Prostate gland (tissue), 2 donors: ENCODE results near the gene DRC1. TPM values are rescaled to one million over a fixed set of nuclear protein-coding genes. Genes with fewer than 3 reads are reported as not detected.

Experiments used
- DNase-seq: peaks from one replicate; pipeline ENCODE4 v3.0.0-alpha.2; 2019; ENCODE audit warnings: low spot score
- H3K27ac ChIP-seq, 2 donors: fragments of 200-600 bp; sonication (generic); 2 replicates each; pipeline ENCODE4 v1.5.1; 2017 to 2019
- H3K27me3 ChIP-seq: fragments of 200-600 bp; sonication (generic); replicated peaks from 2 replicates; pipeline ENCODE4 v1.5.1; 2019; ENCODE audit not compliant: insufficient read depth
- H3K36me3 ChIP-seq, 2 donors: fragments of 200-600 bp; sonication (generic); 1 replicate in 1 of 2; 2 replicates in 1 of 2; pipeline versions ENCODE4 v1.5.1 to v1.8.1; 2017 to 2019
- H3K4me1 ChIP-seq: fragments of 200-600 bp; sonication (generic); replicated peaks from 2 replicates; pipeline ENCODE4 v1.5.1; 2019
- H3K4me3 ChIP-seq, 2 donors: fragments of 200-600 bp; sonication (generic); 2 replicates each; pipeline ENCODE4 v1.5.1; 2017 to 2019
- H3K9me3 ChIP-seq: fragments of 200-600 bp; sonication (generic); 2 replicates; pipeline ENCODE4 v1.5.1; 2017
- POLR2A ChIP-seq: fragments of 450-650 bp; IDR thresholded peaks from one replicate; pipeline ENCODE4 v1.6.1; 2016; ENCODE audit warnings: antibody characterized with exemption, mild to moderate bottlenecking
- POLR2AphosphoS5 ChIP-seq: sonication (generic); formaldehyde crosslinking; IDR thresholded peaks from one replicate; pipeline ENCODE4 v1.6.1; 2017; ENCODE audit warnings: antibody characterized with exemption
- WGBS: methylation state at CpG from one replicate; pipeline ENCODE4 v1.1.5; 2018; 5-methylcytosine and 5-hydroxymethylcytosine counted together
- intact Hi-C: fragments of 100-400 bp; cut with DNase I; formaldehyde crosslinking; loops from one replicate; pipeline ENCODE4 v1.14.2; 2022
- total RNA-seq, 2 donors: library from RNA; depleted of rRNA; stranded (reverse); fragments of >200 nt; gene quantifications; one replicate each; pipeline ENCODE4 v1.1.0, GENCODE V29; 2016
- TF ChIP-seq, protein P1 (sequence below), 4 experiments: fragments of 200-600 bp in 2 of 4; fragments of 450-650 bp in 2 of 4; sonication (generic) in 2 of 4; IDR thresholded peaks; 1 replicate in 3 of 4; 2 replicates in 1 of 4; pipeline ENCODE4 v1.5.1; 2016 to 2019; ENCODE audit warnings: antibody characterized with exemption in 4 of 4, mild to moderate bottlenecking in 2 of 4, moderate library complexity in 2 of 4

DRC1 gene
- total RNA-seq, 2 donors from 2014 or later = 3.8 TPM; not detected in 1

DNA sequence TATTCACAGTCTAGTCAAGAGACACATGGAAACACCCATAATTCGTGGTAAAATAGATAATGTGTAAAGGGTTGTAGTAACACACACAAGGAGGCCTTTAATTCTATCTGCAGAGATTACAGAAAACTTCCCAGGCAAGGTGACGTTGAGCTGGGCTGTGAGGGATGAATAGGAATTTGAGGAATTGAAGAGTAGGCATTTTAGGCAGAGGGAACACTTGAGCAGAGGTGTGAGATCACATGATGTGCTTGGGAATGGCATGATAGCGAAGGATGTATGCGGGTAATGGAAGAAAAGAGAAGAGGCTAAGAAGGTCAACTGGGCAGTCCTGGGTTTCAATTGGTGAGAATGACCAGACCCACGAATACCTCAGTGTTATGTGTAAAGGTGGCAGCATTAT, 20.2 kb downstream of the DRC1 start:
- intact Hi-C loops = no loop called here
- Histone ChIP-seq H3K36me3 (no peaks in the 10 kb centered on the region), H3K4me1 (no peaks in the 10 kb centered on the region), H3K27me3 (no peaks in the 10 kb centered on the region), H3K4me3 (no peak overlapping the region), H3K27ac (no peak overlapping the region), H3K9me3 (no peaks in the 10 kb centered on the region)
- no peak for DNase-seq
- TF ChIP-seq POLR2A (no peak), POLR2AphosphoS5 (no peak)
- TF ChIP-seq, protein P1, sequence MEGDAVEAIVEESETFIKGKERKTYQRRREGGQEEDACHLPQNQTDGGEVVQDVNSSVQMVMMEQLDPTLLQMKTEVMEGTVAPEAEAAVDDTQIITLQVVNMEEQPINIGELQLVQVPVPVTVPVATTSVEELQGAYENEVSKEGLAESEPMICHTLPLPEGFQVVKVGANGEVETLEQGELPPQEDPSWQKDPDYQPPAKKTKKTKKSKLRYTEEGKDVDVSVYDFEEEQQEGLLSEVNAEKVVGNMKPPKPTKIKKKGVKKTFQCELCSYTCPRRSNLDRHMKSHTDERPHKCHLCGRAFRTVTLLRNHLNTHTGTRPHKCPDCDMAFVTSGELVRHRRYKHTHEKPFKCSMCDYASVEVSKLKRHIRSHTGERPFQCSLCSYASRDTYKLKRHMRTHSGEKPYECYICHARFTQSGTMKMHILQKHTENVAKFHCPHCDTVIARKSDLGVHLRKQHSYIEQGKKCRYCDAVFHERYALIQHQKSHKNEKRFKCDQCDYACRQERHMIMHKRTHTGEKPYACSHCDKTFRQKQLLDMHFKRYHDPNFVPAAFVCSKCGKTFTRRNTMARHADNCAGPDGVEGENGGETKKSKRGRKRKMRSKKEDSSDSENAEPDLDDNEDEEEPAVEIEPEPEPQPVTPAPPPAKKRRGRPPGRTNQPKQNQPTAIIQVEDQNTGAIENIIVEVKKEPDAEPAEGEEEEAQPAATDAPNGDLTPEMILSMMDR (IDR thresholded peaks at IDR 0.05) = no peak
- 90% methylated on average over 5 of the region's 5 CpGs for WGBS

GRCh38 chr2:26422947-26423629, 21.4 kb downstream of the DRC1 start:
- WGBS = 62% methylated on average over 9 of the region's 9 CpGs
- Histone ChIP-seq H3K4me1 (no peaks in the 10 kb centered on the region), H3K9me3 (no peaks in the 10 kb centered on the region), H3K27ac (no peak overlapping the region), H3K4me3 (no peak overlapping the region), H3K27me3 (no peaks in the 10 kb centered on the region), H3K36me3 (no peaks in the 10 kb centered on the region)
- TF ChIP-seq POLR2AphosphoS5 (no peak), POLR2A (no peak)
- TF ChIP-seq, protein P1 (IDR thresholded peaks at IDR 0.05) = no peak
- no peak for DNase-seq
- intact Hi-C loops = no loop called here

GRCh38 chr2:26423750-26424149, 22.0 kb downstream of the DRC1 start:
- DNase-seq = no peak
- no peak overlapping the region for H3K4me3 ChIP-seq
- H3K9me3 ChIP-seq = no peaks in the 10 kb centered on the region
- H3K27me3 ChIP-seq = no peaks in the 10 kb centered on the region
- no peak overlapping the region for H3K27ac ChIP-seq
- WGBS = 78% methylated on average over 9 of the region's 9 CpGs
- no peaks in the 10 kb centered on the region for H3K4me1 ChIP-seq
- H3K36me3 ChIP-seq = no peaks in the 10 kb centered on the region
- intact Hi-C loops = no loop called here
- TF ChIP-seq POLR2A (no peak), POLR2AphosphoS5 (no peak)
- TF ChIP-seq, protein P1 (IDR thresholded peaks at IDR 0.05) = no peak

DNA sequence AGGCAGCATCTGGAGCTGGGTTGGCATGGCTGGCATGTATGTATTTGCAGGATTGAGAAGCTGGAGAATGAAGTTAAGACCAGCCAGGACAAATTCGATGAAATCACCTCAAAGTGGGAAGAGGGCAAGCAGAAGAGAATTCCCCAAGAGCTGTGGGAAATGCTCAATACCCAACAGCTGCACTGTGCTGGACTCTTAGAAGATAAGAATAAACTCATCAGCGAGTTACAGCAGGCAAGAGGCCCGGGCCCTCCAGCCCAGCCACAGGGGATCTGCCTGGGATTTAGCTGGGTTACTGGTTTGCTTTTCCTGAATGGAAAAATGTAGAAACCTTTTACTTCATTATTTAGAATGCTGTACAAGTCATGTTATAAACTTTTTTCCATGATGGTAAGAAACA, 22.5 kb downstream of the DRC1 start:
- TF ChIP-seq POLR2AphosphoS5 (no peak), POLR2A (no peak)
- TF ChIP-seq, protein P1 (IDR thresholded peaks at IDR 0.05) = no peak
- Histone ChIP-seq H3K27me3 (no peaks in the 10 kb centered on the region), H3K4me3 (no peak overlapping the region), H3K4me1 (no peaks in the 10 kb centered on the region), H3K27ac (no peak overlapping the region), H3K9me3 (no peaks in the 10 kb centered on the region), H3K36me3 (no peaks in the 10 kb centered on the region)
- intact Hi-C loops = no loop called here
- WGBS = 65% methylated on average over 3 of the region's 3 CpGs
- no peak for DNase-seq

DNA sequence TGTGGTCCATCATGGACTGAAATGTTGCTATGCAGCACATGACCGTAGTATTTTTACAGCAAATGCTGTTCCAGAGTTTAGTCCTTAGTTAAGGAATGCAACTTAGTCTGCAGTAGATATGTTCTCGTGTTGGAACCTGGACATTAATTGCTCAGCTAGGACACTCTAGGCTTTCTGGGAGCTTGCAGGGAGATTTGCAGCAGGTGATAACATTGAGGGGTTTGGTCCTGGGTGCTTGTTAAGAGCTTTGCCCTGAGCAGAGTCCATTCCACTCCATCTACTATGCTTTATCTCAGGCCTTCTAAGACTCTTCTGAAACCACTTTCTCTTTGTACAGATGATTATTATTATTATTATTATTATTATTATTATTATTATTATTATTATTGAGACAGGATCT, 27.1 kb downstream of the DRC1 start:
- no peak for DNase-seq
- H3K27ac ChIP-seq = no peak overlapping the region
- H3K36me3 ChIP-seq = no peaks in the 10 kb centered on the region
- 88% methylated on average over 2 of the region's 2 CpGs for WGBS
- H3K4me1 ChIP-seq = no peaks in the 10 kb centered on the region
- H3K4me3 ChIP-seq = no peak overlapping the region
- H3K27me3 ChIP-seq = no peaks in the 10 kb centered on the region
- TF ChIP-seq, protein P1 (IDR thresholded peaks at IDR 0.05) = no peak
- TF ChIP-seq POLR2AphosphoS5 (no peak), POLR2A (no peak)
- intact Hi-C loops = no loop called here
- H3K9me3 ChIP-seq = no peaks in the 10 kb centered on the region
